RPMI7951 (cell line): Measurements from ENCODE around the gene CAMKK1. TPM values are rescaled to one million over a fixed set of nuclear protein-coding genes. Genes with fewer than 3 reads are reported as not detected.
A peak's percentile ranks its signal among the peaks of the same experiment; 100 is the strongest.

Experiments used
- DNase-seq: peaks from one replicate; pipeline ENCODE4 v3.0.0-alpha.2; 2012; ENCODE audit warnings: low read depth
- total RNA-seq: library from RNA; depleted of rRNA; stranded (reverse); fragments of >200 nt; shearing (Covaris generic); gene quantifications from 2 replicates; pipeline ENCODE4 v1.2.3, GENCODE V29; 2014

The CAMKK1 gene
- total RNA-seq, 1 experiment from 2014 or later: 1.2 TPM

DNA sequence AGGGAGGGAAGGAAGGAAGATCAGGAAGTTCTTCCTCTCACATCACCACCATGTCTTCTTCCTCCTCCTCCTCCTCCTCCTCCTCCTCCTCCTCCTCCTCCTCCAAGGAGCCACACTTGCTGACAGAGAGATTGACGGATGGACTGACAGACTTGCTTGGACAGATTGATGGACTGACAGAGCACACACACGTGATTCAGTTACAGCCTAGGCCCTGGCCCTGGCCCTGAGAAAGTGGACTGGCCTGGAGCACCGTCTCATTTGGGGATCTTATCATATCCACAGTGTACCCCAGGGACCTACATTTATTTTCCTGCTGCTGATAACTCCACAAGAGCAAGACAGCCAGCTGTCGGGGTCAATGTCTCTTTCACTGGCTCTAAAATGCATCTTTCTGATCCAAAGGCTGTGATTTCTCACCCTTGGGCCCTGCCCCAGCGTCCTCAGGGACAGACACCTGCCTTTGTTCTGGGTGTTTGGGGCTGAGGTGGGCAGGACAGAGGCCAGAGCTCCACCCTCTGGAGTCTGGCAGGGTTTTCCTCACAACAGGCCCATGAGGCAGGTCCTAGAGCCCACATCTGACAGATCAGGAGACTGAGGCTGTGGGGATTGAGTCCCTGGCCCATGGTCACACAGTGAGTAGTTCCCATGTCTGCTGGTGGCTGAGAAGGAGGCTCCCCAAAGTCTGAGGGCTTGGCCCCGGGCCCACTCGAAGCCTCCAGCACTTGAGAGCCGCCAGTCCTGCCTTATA is 25.7 kb upstream of the CAMKK1 start:
- DNase-seq: no peak

DNA sequence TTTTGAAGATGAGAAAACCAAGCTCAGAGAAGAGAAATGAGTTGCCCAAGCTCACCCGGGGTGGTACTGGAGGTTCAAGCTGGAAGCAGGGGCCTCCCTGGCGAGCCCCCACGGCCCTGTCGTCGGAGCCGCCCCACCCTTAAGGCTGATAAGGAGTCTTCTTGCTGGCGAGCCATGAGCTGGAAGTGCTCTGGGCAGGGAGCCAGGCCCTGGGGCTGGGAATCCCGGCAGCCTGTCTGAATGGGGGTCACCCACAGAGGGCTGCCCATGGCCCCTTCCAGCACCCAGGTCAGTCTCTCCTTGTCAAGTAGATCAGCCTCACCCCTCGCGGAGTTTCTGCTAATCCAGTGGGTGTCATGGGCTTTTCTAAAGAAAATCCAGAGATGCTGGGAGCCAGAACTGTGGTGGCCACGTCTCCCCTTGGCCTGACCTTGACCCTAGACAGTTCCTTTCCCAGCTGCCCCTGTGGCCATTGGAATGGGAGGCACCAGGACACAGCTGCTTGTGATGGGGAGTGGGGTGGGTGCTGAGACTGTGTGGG is 24.6 kb upstream of the CAMKK1 start:
- DNase-seq: peak; percentile 21

DNA sequence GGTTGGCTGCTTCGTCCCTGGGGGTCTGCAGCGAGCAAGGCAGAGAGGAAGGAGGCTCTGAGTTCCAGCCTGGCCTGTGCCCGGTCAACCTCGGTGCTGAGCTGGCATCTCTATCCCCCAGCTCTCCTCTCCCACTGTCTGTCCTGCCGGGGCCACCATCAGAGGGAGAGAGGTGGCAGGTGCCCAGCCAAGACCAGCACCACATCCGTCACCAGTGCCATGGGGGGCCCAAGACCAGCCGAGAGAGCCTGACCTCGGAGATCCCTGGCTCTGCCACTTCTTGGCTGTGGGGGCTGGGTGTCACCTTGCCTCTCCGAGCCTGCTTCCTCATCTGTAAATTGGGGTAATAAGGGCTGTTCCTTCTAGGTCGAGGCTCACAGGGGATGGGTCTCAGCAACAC is 24.0 kb upstream of the CAMKK1 start:
- DNase-seq: no peak

DNA sequence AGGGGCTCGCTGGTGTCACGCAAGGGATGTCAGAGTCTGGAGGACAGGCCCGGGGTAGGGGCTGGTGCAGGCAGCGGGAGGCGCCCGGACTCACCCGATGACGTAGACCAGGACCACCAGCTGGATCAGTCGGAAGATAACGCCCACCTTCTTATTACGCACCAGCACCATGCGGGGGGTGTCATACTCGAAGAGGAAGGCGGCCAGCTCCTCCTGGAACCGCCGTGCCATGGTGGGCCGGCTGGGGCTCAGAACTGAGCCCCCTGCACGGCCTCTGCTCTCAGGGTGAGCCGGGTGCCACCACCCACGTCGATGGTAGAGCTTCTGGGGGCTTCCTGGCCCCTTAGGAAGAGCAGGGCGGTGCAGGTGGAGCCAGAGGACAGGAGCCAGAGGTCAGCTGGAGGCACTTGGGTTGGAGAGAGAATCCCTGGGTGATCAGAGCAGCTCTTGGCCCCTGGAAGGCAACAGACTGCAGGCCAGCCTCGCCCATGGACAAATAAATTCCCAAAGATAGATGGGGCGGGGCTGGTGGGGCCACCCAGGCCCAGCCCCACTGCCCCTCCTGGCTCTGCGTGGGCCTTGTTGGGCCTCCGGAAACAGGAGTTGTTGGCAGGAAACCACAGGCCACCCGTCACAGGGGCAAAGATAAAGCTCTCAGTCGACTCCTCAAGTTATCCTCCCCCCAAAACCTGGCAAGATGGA is 23.3 kb upstream of the CAMKK1 start, which contains the start of gene P2RX1:
P2RX1 (minus strand) TSS at position 471 of the 702 bp plus-strand sequence; CDS start at position 231, 240 bp downstream.
- DNase-seq: no peak

DNA sequence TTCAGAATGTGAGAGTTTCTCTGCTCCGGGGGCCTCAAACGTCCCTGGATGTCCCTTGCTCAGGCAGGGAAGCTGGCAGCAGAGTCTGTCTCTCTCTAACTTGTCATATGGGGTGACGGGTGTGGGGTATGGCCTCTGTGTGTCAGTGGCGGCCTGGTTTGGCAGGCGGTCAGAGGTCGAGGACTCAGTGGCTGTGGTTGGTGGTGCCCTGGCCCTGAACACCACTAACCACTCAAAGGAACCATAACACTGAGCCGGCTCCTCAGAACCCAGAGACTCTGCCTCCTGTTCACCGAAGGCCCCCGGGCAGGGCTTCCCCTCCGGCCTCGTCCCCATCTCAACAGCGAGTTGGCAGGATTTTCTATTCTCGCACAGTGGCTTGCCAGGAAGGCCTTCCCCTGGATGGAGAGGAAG is 22.7 kb upstream of the CAMKK1 start:
- DNase-seq: no peak

DNA sequence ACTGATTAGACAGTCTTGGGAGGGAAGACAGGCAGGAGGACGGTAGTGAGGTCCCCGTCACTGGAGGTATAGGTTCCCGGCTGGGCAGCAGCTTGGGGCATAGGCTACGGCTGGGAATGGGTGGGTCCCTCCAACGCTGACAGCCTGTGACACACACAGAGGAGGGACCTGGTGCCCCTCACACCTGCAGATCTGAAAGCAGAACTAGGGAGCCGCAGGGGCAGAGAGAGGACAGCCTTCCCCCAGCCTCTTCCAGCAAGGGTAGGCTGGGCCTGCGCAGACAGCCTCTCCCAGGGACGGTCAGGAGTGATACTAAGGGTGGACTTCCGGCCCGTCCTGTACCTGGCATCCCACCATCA is 21.4 kb upstream of the CAMKK1 start:
- no peak for DNase-seq

DNA sequence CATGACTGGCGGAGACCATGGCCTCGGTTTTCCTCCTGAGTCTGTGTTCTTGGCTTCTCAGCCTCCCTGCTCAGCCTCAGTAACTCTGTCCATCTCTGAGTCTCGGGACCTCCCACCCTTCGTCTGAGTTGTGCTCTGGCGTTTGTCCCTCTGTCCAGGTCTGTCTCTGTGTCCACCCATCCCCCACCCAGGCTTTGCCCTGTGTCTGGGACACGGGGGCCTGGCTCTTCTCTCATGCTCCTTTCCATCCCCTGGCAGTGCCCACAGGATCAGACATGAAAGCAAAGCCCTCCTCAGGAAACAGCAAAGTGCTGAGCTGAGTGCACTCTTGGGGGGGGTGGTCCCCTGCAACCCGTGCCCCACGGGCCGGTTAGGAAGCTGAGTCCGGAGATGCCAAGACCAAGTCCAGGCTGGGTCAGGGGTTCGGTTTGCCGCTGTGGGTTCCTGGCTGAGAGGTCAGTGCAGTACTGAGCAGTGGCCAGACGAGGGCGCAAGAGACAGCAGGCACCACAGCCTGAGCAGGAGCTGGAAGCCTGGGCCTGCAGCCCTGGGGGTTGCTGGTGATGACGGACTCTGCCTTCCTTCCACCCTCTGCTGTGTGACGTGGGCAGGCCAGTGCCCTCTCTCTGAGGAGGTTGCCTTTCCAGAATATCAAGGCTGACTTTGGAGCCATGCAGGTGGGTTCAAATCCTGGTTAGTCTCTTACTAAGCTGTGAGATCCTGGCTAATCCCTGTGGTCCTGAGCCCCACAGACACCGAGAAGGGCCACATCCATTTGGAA is 20.9 kb upstream of the CAMKK1 start:
- peak; percentile 45 for DNase-seq

DNA sequence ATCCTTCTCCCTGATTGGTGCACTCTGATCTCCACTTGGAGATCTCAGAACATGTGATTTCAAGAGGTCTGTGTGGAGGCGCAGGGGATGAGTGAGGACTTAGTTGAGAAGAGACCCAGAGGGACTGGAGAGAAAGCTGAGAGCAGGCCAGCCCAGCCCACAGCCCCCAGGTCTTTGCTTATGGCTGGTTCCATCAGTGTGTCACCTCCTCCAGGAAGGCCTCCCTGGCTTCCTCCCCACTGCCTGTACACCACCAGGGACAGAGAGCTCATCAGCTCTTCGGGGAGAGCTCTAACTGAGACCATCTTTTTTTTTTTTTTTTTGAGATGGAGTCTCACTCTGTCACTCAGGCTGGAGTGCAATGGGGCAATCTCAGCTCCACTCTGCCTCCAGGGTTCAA is 20.0 kb upstream of the CAMKK1 start:
- DNase-seq: no peak

DNA sequence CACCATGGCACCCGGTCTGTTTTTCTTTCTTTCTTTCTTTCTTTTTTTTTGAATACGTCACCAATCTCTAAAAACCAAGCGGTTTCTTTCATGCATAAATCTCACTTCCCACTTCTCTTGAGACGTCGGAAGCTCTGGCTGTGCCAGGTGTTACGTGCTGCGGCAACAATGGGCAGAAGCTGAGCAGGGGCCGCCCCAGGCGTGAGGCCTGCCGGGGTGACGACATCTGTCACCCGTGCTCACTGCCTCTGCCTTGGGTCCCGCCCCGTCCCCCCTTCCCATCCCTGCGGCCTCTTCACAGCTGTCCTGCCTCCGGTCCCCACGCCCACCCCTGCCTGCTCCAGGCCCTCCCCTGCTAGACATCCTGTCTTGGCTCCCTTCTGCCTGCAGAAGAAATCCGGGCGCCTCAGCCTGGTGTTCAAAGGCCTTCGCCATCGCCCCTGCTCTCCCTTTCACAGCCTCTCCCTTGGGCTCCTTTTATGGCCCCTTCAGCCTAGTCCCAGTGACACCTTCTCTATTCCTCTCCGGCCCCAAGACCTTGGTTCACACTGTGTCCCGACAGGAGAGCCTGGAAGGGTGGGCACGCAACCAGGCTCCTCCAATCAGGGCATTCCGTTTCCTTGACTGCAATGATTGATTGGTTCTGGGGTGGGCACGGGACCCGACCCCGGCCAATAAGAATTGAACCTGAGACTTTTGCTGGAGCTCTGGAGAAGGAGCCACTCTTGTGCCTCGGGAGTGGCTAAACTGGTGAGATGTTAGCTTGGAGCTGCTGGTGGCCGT is 18.6 kb upstream of the CAMKK1 start:
- no peak for DNase-seq

DNA sequence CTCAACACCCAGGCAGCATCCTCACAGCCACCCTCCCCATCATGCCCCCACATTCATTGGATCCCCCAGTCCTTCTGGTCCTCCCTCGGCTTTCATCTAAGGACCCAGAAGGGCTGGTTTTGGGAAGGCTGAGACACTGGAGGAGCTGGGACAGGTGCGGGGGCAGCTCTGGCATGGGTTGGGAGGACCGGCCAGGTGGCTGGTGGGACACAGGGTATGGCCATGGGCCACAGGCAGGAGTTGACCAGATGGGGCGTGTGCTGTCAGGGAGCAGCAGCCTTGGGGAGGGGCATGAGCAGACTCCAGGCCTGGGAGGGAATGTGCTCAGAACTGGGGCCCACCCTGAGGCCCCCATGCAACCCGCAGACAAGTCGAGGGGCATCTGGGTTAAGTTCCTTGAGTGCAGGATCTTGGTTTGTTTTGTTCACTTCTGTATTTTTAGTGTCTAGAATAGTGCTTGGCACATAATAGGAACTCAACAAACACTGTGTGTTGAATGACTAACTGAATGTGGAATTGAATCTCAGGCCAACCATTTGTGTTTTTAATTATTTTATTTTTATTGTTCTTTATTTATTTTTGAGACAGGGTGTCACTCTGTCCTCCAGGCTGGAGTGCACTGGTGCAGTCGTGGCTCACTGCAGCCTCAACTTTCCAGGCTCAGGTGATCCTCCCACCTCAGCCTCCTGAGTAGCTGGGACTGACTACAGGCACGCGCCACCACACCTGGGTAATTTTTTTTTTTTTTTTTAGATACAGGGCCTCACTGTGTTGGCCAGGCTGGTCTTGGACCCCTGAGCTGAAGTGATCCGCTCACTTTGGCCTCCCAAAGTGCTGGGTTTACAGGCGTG is 17.8 kb upstream of the CAMKK1 start:
- DNase-seq: no peak

DNA sequence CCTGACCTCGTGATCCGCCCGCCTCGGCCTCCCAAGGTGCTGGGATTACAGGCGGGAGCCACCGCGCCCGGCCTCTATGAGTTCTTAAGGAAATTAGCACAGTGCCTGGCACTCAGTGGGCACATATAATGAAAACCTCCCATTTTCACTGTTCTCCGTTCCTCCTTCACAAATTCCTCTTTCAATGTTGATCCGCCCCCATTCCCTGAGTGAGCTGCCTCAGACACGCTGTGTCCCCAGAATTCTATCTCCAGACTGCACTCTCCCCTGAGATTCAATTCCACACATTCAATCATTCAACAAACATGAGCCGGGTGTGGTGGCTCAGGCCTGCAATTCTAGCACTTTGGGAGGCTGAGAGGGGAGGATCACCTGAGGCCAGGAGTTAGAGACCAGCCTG is 16.4 kb upstream of the CAMKK1 start:
- no peak for DNase-seq

DNA sequence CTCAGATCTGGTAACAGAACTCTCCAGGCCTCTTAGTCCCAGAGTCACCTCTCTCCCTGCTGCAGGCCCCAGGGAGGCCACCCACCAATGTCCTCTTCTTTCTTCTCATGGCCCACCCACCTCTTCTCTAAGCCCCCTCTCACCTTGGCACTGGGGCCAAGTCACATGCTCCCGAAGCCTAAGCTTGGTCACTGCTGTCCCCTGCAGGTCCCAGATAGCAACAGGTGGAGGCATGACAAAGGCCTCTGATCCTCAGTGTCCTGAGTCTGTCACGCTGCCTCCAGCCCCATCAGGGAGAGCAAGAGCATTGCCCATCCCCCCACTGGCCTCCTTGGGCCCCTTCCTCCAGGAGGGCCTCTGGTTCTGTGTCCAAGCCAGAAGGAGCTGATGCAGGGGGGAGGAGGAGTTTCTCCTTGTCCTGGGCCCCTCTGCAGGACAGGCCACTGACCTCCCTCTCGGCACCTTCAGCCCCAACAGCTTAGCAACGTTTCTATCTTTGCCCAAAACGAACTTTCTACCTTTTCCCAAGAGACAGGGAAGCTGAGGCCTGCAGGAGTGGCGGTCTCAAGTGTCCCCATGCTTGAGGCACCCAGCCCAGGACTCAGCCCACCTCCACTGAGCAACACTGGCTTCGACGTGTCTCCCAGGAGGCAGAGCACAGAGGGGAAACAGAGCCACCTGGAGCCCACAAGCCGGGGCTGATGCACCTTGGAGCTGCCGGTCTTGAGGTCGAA is 14.8 kb upstream of the CAMKK1 start:
- no peak for DNase-seq

DNA sequence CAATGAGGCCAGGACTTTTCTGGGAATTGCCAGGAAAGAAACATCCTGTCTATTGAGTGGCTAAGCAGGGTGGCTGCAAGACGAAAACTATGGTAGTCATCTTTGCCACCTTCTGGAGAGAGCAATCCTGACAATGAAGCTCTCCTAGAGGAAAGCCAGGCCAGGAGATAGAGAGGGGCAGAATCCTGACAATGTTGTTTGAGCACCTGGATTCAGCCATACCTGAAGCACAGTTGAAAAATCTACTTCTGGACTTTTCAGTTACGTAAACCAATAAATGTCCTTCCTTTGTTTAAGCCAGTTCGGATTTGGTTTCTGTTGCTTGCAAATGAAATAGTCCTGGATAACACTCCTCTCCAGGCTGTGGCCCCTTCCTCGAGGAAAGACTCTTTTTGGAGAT is 14.0 kb upstream of the CAMKK1 start:
- no peak for DNase-seq

DNA sequence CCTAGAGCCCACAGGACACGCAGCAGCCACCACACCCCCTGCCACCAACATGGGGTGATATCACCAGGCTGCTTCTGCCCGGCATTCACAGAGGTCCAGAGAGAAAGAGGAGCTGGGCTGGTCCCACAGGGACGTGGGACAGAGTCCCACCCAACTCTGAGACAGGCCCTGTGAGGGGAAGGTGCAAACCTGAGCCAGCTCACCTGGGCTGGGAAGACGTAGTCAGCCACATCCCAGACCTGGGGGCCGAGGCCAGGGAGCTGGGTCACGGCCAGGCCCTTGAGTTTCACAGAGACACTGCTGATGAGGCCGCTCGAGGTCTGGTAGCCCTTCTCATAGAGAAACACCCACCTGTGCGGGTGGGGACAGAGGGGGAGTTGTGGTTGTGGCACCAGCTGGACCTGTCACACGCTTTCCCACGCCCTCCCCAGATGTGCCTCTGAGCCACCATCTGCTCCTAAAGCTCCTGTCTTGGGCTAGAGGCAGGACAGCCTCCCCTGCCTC is 12.2 kb upstream of the CAMKK1 start:
- no peak for DNase-seq

DNA sequence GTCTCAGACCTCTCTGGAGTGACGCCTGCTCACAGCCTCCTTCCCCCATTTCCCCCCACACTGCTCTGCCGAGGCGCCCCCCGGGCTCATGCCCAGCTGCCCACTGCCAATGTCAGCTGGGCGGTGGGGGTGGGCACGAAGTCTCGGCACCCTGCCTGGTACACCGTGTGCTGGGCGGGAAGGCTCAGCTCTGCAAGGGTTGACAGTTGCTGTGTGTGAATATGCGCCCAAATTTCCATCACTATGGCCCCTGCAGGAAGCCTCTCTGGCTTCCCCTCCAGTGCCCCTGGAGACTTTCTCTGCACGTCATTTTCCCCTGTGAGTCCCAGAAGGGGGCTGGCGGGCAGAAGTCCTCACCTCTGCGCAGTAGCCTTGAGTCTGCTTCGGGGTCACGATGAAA is 11.6 kb upstream of the CAMKK1 start:
- DNase-seq: no peak

DNA sequence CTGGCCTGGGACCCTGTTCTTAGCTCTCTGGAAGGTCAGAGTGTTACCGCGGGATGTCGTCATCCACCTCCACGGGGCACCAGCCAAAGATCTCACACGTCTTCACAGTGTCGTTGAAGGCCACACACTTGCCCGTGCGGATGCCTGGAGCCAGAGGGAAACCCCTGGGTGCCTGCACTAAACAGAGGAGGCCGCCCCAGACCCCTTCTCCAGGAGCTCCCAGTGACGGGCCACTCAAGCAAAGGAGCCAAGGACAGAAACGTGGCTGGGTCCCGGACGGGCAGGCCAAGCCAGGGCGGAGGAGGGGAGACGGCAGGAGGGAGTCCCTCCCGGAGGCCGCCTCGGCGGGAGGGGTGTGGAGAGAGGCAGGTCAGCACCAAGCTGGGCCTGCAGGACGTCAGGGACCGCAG is 11.0 kb upstream of the CAMKK1 start:
- DNase-seq: no peak

DNA sequence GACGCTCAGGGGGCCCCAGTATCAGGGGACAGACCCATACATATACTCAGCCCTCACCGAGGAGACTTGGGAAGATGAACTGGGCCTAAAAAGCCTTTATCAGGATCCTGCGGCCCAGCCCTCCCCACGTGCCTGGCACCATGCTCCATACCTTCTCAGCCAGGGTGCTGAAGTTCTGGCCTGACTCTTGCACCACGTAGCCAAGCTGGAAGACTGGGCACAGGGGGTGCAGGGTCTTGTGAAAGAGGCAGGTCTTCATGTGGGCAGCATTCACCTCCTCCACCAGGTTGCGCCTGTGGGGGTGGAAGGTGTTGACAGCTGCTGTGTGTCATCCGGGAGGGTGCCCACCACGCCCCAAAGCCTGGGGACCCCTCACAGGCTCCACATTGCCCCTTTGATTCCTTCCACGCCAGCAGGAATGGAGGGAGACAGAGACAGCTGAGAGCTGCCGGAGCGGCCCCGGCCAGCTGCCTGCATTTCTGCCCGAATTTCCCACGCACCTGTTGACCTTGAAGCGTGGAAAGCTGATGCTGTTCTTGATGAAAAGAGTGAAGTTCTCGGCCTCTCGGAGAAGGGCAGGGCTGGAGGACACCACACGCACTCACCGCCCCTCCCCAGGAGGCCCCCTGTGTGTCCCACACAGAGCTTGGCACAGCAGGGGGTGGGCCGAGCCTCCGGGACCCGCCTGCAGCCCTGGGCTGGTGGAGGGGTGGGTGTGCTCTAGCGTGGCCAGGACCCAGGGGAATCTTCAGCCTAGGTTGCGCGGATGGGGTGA is 10.4 kb upstream of the CAMKK1 start:
- no peak for DNase-seq

DNA sequence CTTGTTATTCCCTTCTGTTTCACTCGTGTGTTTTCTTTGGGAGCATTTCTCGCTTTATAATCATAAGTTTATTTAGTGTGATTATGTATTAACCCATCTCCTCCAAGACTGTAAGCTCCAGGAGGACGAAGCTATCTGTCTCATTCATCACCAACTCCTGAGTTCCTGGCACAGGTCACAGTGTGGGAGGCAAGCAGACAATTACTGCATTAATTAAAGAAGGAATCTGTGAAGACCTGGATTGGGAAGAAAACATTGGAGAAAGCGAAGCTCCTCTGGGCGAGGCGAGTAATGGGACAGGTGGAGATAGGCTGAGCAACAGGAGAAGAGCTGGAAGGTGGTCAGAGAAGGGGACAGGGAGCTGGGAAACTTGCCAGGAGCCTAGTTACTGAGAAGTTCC is 7.8 kb upstream of the CAMKK1 start:
- no peak for DNase-seq

DNA sequence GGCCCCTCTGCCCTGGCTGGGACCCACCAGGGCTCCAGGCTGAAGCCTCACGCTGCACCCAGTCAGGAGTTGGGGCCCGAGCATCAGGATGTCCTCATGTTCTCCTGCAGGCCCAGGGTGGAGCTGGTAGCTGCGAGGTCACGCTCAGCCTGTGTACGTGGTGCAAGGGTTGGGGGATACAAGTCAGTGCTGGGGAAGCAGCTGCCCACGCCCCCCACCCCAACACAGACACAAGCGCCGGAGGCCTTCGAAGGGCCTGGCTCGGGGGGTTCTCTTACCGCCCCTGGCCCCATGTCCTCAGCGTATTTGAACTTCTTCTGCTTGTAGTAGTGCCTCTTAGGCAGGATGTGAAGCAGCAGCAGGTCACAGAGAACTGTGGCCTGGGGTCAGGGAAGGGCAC is 4.9 kb upstream of the CAMKK1 start:
- DNase-seq: no peak
